ENCODE results near the gene FOXO3. TPM values are rescaled to one million over a fixed set of nuclear protein-coding genes. Genes with fewer than 3 reads are reported as not detected.
A peak's percentile ranks its signal among the peaks of the same experiment; 100 is the strongest.

The FOXO3 gene
- total RNA-seq, 1 donor from 2014 or later, result 32.4 TPM

DNA sequence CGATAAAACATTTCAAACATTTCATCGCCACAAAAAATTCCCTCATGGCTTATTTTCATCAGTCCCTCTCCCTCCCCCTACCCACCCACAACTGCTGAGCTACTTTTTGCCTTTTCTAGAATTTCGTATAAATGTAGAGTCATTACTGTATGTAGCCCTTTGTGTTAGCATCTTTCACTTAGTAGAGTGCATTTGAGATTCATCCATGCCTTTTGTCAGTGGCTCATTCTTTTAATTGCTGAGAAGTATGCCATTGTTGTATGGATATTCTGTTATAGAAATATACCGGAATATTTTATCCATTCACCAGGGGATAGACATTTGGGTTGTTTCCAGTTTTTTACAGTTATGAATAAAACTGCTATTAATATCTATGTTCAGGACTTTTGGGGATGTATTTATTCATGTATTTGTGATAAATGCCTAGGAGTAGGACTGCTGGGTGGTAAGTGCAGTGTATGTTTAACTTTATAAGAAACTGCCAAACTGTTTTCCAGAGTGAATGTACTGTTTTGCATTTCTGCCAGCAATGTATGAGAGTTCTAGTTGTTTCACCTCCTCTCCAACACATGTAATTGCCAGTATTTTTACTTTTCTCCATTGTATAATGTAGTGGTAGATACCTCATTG lies 50.4 kb downstream of the FOXO3 start:
- DNase-seq (no peak), ATAC-seq (ENCODE audit: poor library complexity) (no peak)
- intact Hi-C loops (cut with DNase I), result no loop called here

- ATAC-seq (ENCODE audit: poor library complexity) (no peak), DNase-seq (no peak)
- intact Hi-C loops (cut with DNase I), result no loop called here
Measured at GRCh38 chr6:108612852-108613251, 52.1 kb downstream of the FOXO3 start.

GRCh38 chr6:108616544-108616943 lies 55.8 kb downstream of the FOXO3 start:
- intact Hi-C loops (cut with DNase I), result no loop called here
- ATAC-seq (ENCODE audit: poor library complexity) (peak; percentile 30), DNase-seq (no peak)

DNA sequence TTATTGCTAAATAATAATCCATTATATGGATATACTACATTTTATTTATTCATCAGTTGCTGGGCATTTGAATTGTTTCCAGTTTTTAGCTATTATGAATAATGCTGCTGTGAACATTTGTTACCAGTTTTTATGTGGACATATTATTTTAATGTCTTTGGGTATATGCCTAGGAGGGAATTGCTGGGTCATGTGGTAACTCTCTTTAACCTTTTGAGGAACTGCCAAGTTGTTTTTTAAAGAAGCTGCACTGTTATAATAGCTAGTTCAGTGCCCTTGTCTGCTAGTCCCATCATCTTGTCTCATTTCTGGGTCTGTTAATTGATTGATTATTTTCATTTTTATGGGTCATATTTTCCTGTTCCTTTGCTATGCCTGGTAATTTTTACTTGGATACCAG lies 56.3 kb downstream of the FOXO3 start:
- intact Hi-C loops (cut with DNase I), result no loop called here
- peak; percentile 32 for ATAC-seq (ENCODE audit: poor library complexity)
- no peak for DNase-seq

GRCh38 chr6:108618623-108619152 lies 58.0 kb downstream of the FOXO3 start:
- DNase-seq (no peak), ATAC-seq (ENCODE audit: poor library complexity) (no peak)
- intact Hi-C loops (cut with DNase I), result no loop called here

DNA sequence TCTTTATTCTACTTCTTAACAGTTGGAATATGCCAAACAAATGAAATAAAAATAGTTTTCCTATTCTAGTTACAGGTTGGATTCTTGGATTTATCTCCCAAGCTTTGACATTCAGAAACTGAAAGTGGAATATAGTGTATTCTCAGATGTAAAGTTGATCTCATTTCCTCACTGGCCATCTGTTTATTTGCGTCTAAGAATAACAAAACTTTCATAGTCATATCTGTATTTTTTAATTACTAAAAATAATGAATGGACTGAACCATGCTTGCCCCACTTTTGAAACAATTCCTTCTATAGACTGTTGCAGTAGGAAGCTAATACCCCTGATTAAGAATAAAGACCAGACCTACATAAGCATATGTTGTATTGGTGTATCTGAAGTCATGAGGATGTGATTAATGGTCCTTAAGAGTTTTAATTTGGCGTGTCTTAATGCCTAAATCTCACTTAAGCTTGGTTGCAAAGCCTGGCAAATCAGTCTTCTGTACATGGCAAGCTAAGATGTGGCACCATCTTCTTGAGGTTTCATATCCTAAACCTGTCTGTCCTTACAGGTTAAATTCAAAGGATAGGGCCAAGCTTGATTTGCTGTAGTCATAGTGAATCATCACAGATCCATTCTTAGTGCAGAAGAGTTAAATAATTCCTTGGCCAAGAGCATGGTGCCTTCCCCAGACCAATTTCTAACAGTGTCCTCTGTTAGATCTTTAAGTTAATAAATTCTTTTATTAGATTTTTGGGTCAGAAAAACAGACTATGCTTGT lies 58.9 kb downstream of the FOXO3 start:
- ATAC-seq (ENCODE audit: poor library complexity), result no peak
- intact Hi-C loops (cut with DNase I), result no loop called here

GRCh38 chr6:108621117-108621516 lies 60.4 kb downstream of the FOXO3 start:
- intact Hi-C loops (cut with DNase I), result no loop called here
- peak; percentile 46 for DNase-seq
- ATAC-seq (ENCODE audit: poor library complexity), result no peak

More for the DNA sequence above, 58.9 kb downstream of the FOXO3 start:
- DNase-seq, result no peak

DNA sequence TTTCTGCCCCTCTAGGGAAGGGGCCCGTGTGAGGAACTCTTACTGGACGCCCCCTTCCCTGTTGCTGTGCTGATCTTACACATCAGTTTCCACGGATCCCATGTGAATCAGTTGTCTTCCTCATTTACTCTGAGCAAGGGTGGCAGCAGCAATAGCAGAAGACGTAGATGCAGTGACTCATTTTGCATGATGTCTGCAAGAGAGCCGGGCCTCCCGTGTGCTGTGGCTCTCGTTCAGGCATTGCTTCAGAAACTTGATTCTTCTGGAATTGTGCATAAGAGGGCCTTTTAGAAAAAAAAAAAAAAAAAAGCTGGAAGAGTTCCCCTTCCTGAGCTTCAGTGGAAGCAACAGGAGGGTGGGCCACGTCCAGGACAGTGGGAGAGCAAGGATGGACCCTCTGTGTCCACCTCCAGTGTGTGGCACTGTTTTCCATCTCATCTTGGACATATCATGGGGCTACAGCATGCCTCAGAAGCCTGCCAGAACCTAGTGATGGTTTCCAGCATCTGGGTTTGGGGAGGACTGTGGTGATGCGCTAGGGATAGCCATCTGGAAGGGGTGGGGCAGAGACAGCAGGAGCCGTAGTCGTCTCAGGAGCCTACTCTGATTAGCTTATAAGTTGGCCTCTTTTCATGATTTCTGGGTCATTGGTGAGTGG lies 62.1 kb downstream of the FOXO3 start:
- intact Hi-C loops (cut with DNase I), result no loop called here
- peak; percentile 67 for ATAC-seq (ENCODE audit: poor library complexity)

GRCh38 chr6:108623995-108624394 lies 63.3 kb downstream of the FOXO3 start:
- ATAC-seq (ENCODE audit: poor library complexity) (no peak), DNase-seq (no peak)
- intact Hi-C loops (cut with DNase I), result no loop called here

More for the DNA sequence above, 62.1 kb downstream of the FOXO3 start:
- DNase-seq, result peak; percentile 63

- intact Hi-C loops (cut with DNase I), result no loop called here
- DNase-seq (no peak), ATAC-seq (ENCODE audit: poor library complexity) (no peak)
Measured at GRCh38 chr6:108625581-108625980, 64.9 kb downstream of the FOXO3 start.

DNA sequence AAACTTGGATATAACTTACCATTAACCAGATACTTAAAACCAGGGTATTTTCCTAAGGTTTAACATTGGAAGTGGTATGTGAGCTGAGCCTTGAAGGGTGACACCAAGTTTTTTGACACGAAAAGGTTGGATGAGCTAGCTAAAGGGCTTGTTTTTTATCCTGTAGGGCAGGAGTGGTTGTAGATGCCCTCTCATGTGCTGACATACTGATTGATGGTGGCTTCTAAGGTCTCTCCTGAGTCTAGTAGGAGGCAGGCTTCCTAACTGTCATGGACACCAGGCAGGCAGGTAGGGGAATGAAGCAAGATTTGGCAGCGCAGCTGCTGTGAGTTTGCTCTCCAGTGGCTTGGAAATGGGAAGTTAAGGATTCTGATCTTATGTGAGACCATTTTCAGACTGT lies 66.1 kb downstream of the FOXO3 start:
- intact Hi-C loops (cut with DNase I), result no loop called here
- ATAC-seq (ENCODE audit: poor library complexity) (no peak), DNase-seq (no peak)

GRCh38 chr6:108627692-108628550 lies 67.2 kb downstream of the FOXO3 start:
- ATAC-seq (ENCODE audit: poor library complexity) (no peak), DNase-seq (no peak)
- intact Hi-C loops (cut with DNase I), result no loop called here

DNA sequence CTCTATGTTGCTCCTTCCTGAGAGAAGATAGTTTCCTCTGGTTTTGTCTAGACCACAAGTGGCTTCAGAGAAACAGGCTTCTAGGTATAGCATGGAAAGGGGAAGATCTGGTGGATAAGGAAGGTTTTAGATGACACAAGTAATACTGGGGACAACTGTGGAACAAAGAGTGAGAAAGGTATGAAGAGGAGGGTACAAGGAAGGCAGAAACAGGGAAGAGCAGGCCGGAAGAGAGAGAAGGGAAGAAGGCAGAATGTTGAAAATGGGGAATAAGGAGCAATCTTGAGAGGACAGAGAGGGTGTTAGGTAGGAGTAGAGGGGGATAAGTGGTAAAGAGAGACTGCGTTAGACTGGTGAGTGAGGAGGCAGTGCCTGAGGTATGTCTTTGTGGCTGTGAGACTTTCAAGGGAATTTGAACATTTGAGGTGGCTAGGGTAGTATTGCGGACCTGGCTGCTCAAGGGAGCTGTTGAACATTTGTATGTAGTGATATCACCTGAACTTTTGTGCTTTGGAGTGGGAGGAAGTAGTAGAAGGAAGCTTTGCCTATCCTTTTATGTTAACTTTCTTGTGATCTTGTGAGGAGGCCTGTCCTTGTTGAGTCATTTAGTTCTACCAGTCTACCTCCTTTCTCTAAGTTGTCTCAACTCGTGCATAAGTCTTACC lies 69.5 kb downstream of the FOXO3 start:
- DNase-seq (no peak), ATAC-seq (ENCODE audit: poor library complexity) (no peak)
- intact Hi-C loops (cut with DNase I), result no loop called here

- intact Hi-C loops (cut with DNase I), result no loop called here
- no peak for DNase-seq
- peak; percentile 38 for ATAC-seq (ENCODE audit: poor library complexity)
Measured at GRCh38 chr6:108632441-108632840, 71.7 kb downstream of the FOXO3 start.

- DNase-seq, result no peak
- no peak for ATAC-seq (ENCODE audit: poor library complexity)
- intact Hi-C loops (cut with DNase I), result no loop called here
Measured at GRCh38 chr6:108633436-108633835, 72.7 kb downstream of the FOXO3 start.

DNA sequence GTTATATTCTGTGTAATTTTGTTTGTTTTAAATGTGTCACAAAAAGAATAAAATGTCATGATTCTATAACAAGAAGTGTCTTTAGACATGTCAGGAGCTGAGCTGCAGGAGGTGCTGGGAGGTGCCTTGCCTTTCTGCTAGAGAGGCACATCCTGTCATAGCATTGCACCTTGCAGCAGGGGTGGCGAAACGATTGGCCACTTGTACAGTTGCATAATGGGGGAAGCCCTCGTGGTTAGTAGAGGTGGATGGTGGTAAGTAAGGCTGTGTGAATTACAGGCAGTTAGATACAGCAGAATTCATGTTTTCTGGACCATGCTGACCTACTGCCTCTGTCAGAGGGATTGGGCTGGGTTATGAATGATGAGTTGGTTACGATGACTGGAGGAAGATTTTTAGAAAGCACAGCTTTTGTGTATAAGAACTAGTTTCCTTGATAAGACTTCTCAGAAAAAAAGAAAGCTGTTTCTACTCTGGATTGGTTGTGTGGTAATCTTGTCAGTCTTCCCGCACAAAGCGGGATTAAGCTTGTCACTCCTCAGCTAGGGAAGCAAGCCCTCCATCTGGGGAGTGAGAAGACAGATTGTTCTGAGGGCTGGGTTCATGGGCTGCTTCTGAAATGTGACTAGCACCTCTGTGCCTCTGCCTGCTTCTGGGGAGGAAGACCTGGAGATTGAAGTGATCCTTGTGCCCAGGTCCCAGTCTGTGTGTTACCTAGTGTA lies 74.9 kb downstream of the FOXO3 start:
- intact Hi-C loops (cut with DNase I), result no loop called here
- peak; percentile 53 for DNase-seq
- ATAC-seq (ENCODE audit: poor library complexity), result peak; percentile 25

DNA sequence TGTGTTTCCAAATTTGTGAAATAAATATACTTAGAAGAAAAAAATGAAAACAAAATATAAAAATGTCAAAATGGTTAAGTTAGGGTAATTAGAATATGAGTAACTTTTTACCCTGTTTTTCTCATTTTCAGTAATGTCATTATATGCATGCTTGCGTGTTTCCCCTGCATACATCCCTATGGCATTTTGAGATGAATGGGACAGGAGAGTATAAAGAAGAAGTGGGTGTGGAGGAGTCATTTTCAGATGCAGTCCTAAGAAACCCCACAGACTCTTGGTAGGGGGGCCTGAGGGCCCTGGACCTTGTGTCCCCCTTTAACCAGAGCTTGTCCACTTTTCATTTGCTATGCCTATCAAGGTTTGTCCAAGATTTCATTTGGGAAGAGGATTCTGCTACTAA lies 77.2 kb downstream of the FOXO3 start:
- ATAC-seq (ENCODE audit: poor library complexity), result no peak
- DNase-seq, result no peak
- intact Hi-C loops (cut with DNase I), result no loop called here

GRCh38 chr6:108638993-108639392 lies 78.3 kb downstream of the FOXO3 start:
- no peak for ATAC-seq (ENCODE audit: poor library complexity)
- intact Hi-C loops (cut with DNase I), result no loop called here
- DNase-seq, result no peak

Measured in Right ventricle myocardium superior (tissue), 1 donor.